K562 (cell line): Measurements from ENCODE around the gene TMEM30A. TPM values are rescaled to one million over a fixed set of nuclear protein-coding genes. Genes with fewer than 3 reads are reported as not detected.

Experiments
- ATAC-seq: fragments of 200-7000 bp; cut with Tn5 transposase; 3 replicates; pipeline ENCODE4 v1.9.1; 2020; ENCODE audit warnings: moderate library complexity
- BruUV-seq: library from RNA; stranded (reverse); fragments of 400-500 nt; replicated peaks from 2 replicates; lab custom pipeline; 2021; lab: Mats Ljungman, UMichigan
- CTCF ChIA-PET: fragments of 300-600 bp; formaldehyde crosslinking; extraction: SDS; loops from one replicate; lab custom pipeline; 2021; ENCODE audit warnings: low intra/inter-chr PET ratio; lab: Yijun Ruan, JAX
- POLR2A ChIA-PET: fragments of 300-600, 350-650 bp; sonication (Branson Sonifier 250); formaldehyde crosslinking; extraction: SDS; loops from one replicate; lab custom pipeline; 2021; ENCODE audit warnings: antibody characterized with exemption, inconsistent platforms; lab: Yijun Ruan, JAX
- DNase-seq, 4 experiments: peaks; one replicate each; pipeline versions ENCODE4 v3.0.0 to v3.0.0-alpha.2; 2011 to 2018; ENCODE audit warnings: low spot score in 3 of 4, mixed read lengths in 3 of 4; ENCODE audit errors: extremely low read depth in 1 of 4
- FAIRE-seq: peaks from 2 replicates; lab custom pipeline; 2011; peaks lifted over from hg19 to GRCh38; lab: Jason Lieb, UNC
- H2AFZ ChIP-seq: 2 replicates; pipeline ENCODE4 v1.6.0; 2011; ENCODE audit warnings: low read depth, low read length, control low read depth, inconsistent platforms
- H3K27ac ChIP-seq: fragments of 200-600 bp; 3 replicates; pipeline ENCODE4 v1.8.0; 2011; ENCODE audit warnings: low read depth, mild to moderate bottlenecking, control low read depth, inconsistent platforms, low read length, moderate library complexity, mixed read lengths; ENCODE audit errors: extremely low read depth
- H3K27me3 ChIP-seq, 2 experiments: fragments of 300-600 bp in 1 of 2; 2 replicates in 1 of 2; 3 replicates in 1 of 2; pipeline versions ENCODE4 v1.6.0 to v1.8.0; 2011; ENCODE audit warnings: inconsistent platforms in 2 of 2, low read length in 2 of 2, mild to moderate bottlenecking in 1 of 2, mixed read lengths in 1 of 2, moderate library complexity in 1 of 2; ENCODE audit not compliant: control insufficient read depth in 2 of 2, insufficient read depth in 2 of 2
- H3K36me3 ChIP-seq: fragments of 300-600 bp; 3 replicates; pipeline ENCODE4 v1.8.0; 2011; ENCODE audit warnings: mild to moderate bottlenecking, low read length, inconsistent platforms; ENCODE audit not compliant: control insufficient read depth, insufficient read depth
- H3K4me1 ChIP-seq, 2 experiments: fragments of 200-600 bp in 1 of 2; replicated peaks in 1 of 2; 2 replicates in 1 of 2; 3 replicates in 1 of 2; pipeline versions ENCODE4 v1.5.1 to v1.8.0; 2011; ENCODE audit warnings: inconsistent platforms in 2 of 2, low read length in 2 of 2, mild to moderate bottlenecking in 1 of 2, mixed read lengths in 1 of 2, moderate library complexity in 1 of 2; ENCODE audit not compliant: control insufficient read depth in 2 of 2, insufficient read depth in 2 of 2
- H3K4me2 ChIP-seq: 2 replicates; pipeline ENCODE4 v1.6.1; 2011; ENCODE audit warnings: low read length, control low read depth, inconsistent platforms, mixed read lengths; ENCODE audit not compliant: insufficient read depth
- H3K4me3 ChIP-seq: fragments of 200-600 bp; sonication (generic), shearing (Covaris generic); 2 replicates; pipeline ENCODE4 v1.5.1; 2016; ENCODE audit warnings: control low read depth, inconsistent platforms
- H3K79me2 ChIP-seq: fragments of 200-600 bp; 3 replicates; pipeline ENCODE4 v1.8.0; 2011; ENCODE audit warnings: low read length, inconsistent platforms; ENCODE audit not compliant: control insufficient read depth, insufficient read depth
- H3K9ac ChIP-seq, 2 experiments: 2 replicates each; pipeline versions ENCODE4 v1.6.0 to v1.6.1; 2011; ENCODE audit warnings: low read depth in 2 of 2, low read length in 2 of 2, control low read depth in 1 of 2, inconsistent platforms in 1 of 2, mild to moderate bottlenecking in 1 of 2, mixed read lengths in 1 of 2; ENCODE audit not compliant: insufficient read depth in 1 of 2
- H3K9me1 ChIP-seq: one replicate; pipeline ENCODE4 v1.6.0; 2011; ENCODE audit warnings: inconsistent platforms, mild to moderate bottlenecking, low read length, moderate library complexity; ENCODE audit not compliant: control insufficient read depth, insufficient read depth
- H3K9me3 ChIP-seq: replicated peaks from 2 replicates; pipeline ENCODE4 v1.5.1; 2011; ENCODE audit warnings: low read depth, low read length, inconsistent platforms; ENCODE audit not compliant: control insufficient read depth, insufficient read depth
- H4K20me1 ChIP-seq: replicated peaks from 2 replicates; pipeline ENCODE4 v1.6.1; 2011; ENCODE audit warnings: low read length, inconsistent platforms, mixed read lengths; ENCODE audit not compliant: control insufficient read depth, insufficient read depth
- ARID3A ChIP-seq: IDR thresholded peaks from 2 replicates; pipeline ENCODE4 v1.6.1; 2012; ENCODE audit warnings: low read depth, low read length, improper control_type of control experiment, borderline replicate concordance
- CTCF ChIP-seq, 3 experiments: IDR thresholded peaks in 2 of 3; conservative IDR thresholded peaks in 1 of 3; 2 replicates each; pipeline ENCODE4 v1.5.1; 2011 to 2012; ENCODE audit warnings: low read length in 3 of 3, mild to moderate bottlenecking in 3 of 3, control low read depth in 2 of 3, improper control_type of control experiment in 1 of 3, inconsistent platforms in 1 of 3, low read depth in 1 of 3, mixed read lengths in 1 of 3, moderate library complexity in 1 of 3; ENCODE audit not compliant: insufficient read depth in 2 of 3
- DEAF1 ChIP-seq: fragments of 450-650 bp; formaldehyde crosslinking; IDR thresholded peaks from 2 replicates; pipeline ENCODE4 v1.4.0; 2020; ENCODE audit warnings: mild to moderate bottlenecking, moderate library complexity
- EGR1 ChIP-seq: fragments of 450-650 bp; conservative IDR thresholded peaks from 2 replicates; pipeline ENCODE4 v1.6.1; 2017; ENCODE audit warnings: mild to moderate bottlenecking
- GATA2 ChIP-seq: sonication (generic); formaldehyde crosslinking; IDR thresholded peaks from 2 replicates; pipeline ENCODE4 v1.4.0; 2020; ENCODE audit warnings: mild to moderate bottlenecking, missing genetic modification reagents
- KDM4B ChIP-seq, 2 experiments: fragments of 450-650 bp in 1 of 2; sonication (generic) in 1 of 2; IDR thresholded peaks; 2 replicates each; pipeline ENCODE4 v1.6.1; 2016 to 2017; ENCODE audit warnings: borderline replicate concordance in 2 of 2, antibody characterized with exemption in 1 of 2, low read depth in 1 of 2, mild to moderate bottlenecking in 1 of 2
- RAD21 ChIP-seq, 2 experiments: fragments of 250-450 bp in 1 of 2; fragments of 450-650 bp in 1 of 2; sonication (Bioruptor Pico) in 1 of 2; formaldehyde crosslinking in 1 of 2; IDR thresholded peaks in 1 of 2; conservative IDR thresholded peaks in 1 of 2; 2 replicates each; pipeline versions ENCODE4 v1.4.0 to v1.8.0; 2020 to 2022; ENCODE audit warnings: mild to moderate bottlenecking in 2 of 2, moderate library complexity in 1 of 2
- SMC3 ChIP-seq: conservative IDR thresholded peaks from 2 replicates; pipeline ENCODE4 v1.6.1; 2011; ENCODE audit warnings: low read depth, low read length, improper control_type of control experiment; ENCODE audit not compliant: insufficient read depth
- ZNF124 ChIP-seq: sonication (generic); formaldehyde crosslinking; IDR thresholded peaks from 2 replicates; pipeline ENCODE4 v1.8.1; 2022; ENCODE audit warnings: missing genetic modification reagents
- WGBS: fragments of 100-300 bp; shearing (Covaris generic); methylation state at CpG from one replicate; pipeline ENCODE4 v1.1.6; 2016; ENCODE audit warnings: low coverage, mixed read lengths; ENCODE audit not compliant: insufficient coverage; ENCODE audit errors: missing lambda C conversion rate; 5-methylcytosine and 5-hydroxymethylcytosine counted together
- in situ Hi-C: fragments of 300-500 bp; cut with MboI; formaldehyde crosslinking; loops from 4 replicates; pipeline ENCODE4 v1.15.0; 2018; ENCODE audit warnings: inconsistent platforms, mixed read lengths
- intact Hi-C: fragments of 100-400 bp; cut with micrococcal nuclease; formaldehyde crosslinking; loops from 2 replicates; pipeline ENCODE4 v1.14.2; 2022
- polyA plus RNA-seq, 8 experiments: library from polyadenylated mRNA; depleted of rRNA in 4 of 8; stranded (reverse) in 5 of 8; unstranded in 3 of 8; fragments of >200 nt; fragmentation: Nextera tagmentation in 2 of 8; fragmentation: Illumina TruSeq in 1 of 8; extraction: Ambion mirVana in 2 of 8; extraction: Trizol in 1 of 8; gene quantifications; 2 replicates each; pipeline versions ENCODE4 v1.2.1 to v1.2.3, GENCODE V29; 2011 to 2014; ENCODE audit warnings: inconsistent platforms in 1 of 8, missing spikeins in 1 of 8
- total RNA-seq, 7 experiments: library from RNA; depleted of rRNA in 6 of 7; stranded (reverse); fragments of >200 nt in 6 of 7; fragmentation: Illumina TruSeq in 2 of 7; extraction: Trizol in 2 of 7; gene quantifications; 2 replicates each; pipeline versions ENCODE4 v1.2.1 to v1.2.3, GENCODE V29; 2011 to 2021; ENCODE audit warnings: low replicate concordance in 1 of 7

The TMEM30A gene
- total and polyA plus RNA-seq, 9 of the 15 experiments (the other 6 are each of a cell fraction or from before 2014, with no cell fraction given) = 6.5 to 31.2 (median 16.3) TPM

GRCh38 chr6:75210885-75211739, 73.5 kb downstream of the TMEM30A start:
- in situ Hi-C loops (loop anchor here (5.0 kb wide), 1 partner anchor 1474 kb away; no protein-coding TSS in a partner anchor), intact Hi-C loops (loop anchor here (5.0 kb wide), 1 partner anchor 1119 kb away; no protein-coding TSS in a partner anchor)
- no TSS peak for BruUV-seq
- WGBS = 3% methylated on average over 10 of the region's 10 CpGs
- no peaks in the 10 kb centered on the region for H3K9me3 ChIP-seq
- H3K27me3 ChIP-seq = peaks cover 12 to 23% of the 10 kb centered on the region in 2 experiments; a peak in 4 of 5 replicates
- H3K9me1 ChIP-seq = no peaks in the 10 kb centered on the region
- ChIA-PET CTCF (interaction anchor here (0.6 to 0.9 kb wide), 2 partner anchors 1472 to 1717 kb away, joined by 4 to 5 read pairs; no protein-coding TSS in a partner anchor), POLR2A (interaction anchor here (1.0 kb wide), 1 partner anchor 12 kb away, joined by 3 read pairs; no protein-coding TSS in a partner anchor)
- H2AFZ ChIP-seq = no peak overlapping the region
- ATAC-seq = peak; percentile 44; the same call in 1 of the 3 replicates
- peaks cover 0 to 4% of the 10 kb centered on the region in 2 experiments; a peak in 1 of 5 replicates for H3K4me1 ChIP-seq
- no peaks in the 10 kb centered on the region for H3K36me3 ChIP-seq
- no peak overlapping the region for H3K9ac ChIP-seq
- FAIRE-seq = peak; percentile 89
- peak; percentile 40 to 76 (median 52) for DNase-seq
- no peak overlapping the region for H3K4me3 ChIP-seq
- no peak overlapping the region for H3K27ac ChIP-seq
- H3K79me2 ChIP-seq = no peaks in the 10 kb centered on the region
- H3K4me2 ChIP-seq = no peak overlapping the region
- no peaks in the 10 kb centered on the region for H4K20me1 ChIP-seq
- TF ChIP-seq SMC3 (peak; percentile 65), ARID3A (peak; percentile 81; the same call in 1 of the 2 replicates), CTCF (IDR thresholded peaks at IDR 0.05 in 2 of 3, conservative IDR thresholded peaks at IDR 0.05 in 1 of 3; ENCODE audit: insufficient read depth in 2 of 3, low read depth in 1 of 3, low read length in 3 of 3) (peak; percentile 51 to 81 (median 62); a peak in 5 of 6 replicates), GATA2 (CRISPR knock-in tag) (peak; percentile 69; the same call in 1 of the 2 replicates), EGR1 (no peak), KDM4B (IDR thresholded peaks at IDR 0.05; ENCODE audit: borderline replicate concordance in 2 of 2, low read depth in 1 of 2) (no peak), RAD21 (CRISPR knock-in tag; conservative IDR thresholded peaks at IDR 0.05 in 1 of 2, IDR thresholded peaks at IDR 0.05 in 1 of 2) (peak; percentile 54 to 75), DEAF1 (peak; percentile 22; the same call in 1 of the 2 replicates), ZNF124 (CRISPR knock-in tag) (no peak)
